OCI-LY3 (cell line): ENCODE data around the gene SIAH3.
A peak's percentile ranks its signal among the peaks of the same experiment; 100 is the strongest.

Experiments used
- H2AFZ ChIP-seq: fragments of 200-600, 300-600 bp; shearing (Covaris generic); 2 replicates; pipeline ENCODE4 v1.6.0; 2014; ENCODE audit warnings: antibody characterized with exemption, low read depth, low read length
- H3K27ac ChIP-seq: fragments of 200-600, 300-600 bp; sonication (generic); 2 replicates; pipeline ENCODE4 v1.5.1; 2014; ENCODE audit warnings: mild to moderate bottlenecking, low read length, moderate library complexity, mixed read lengths
- H3K27me3 ChIP-seq: fragments of 200-600, 300-600 bp; sonication (generic); 2 replicates; pipeline ENCODE4 v1.6.1; 2014; ENCODE audit warnings: low read depth, low read length, mixed read lengths
- H3K36me3 ChIP-seq: fragments of 200-600, 300-600 bp; sonication (generic); replicated peaks from 2 replicates; pipeline ENCODE3; 2014; ENCODE audit warnings: low read depth, low read length, mixed read lengths
- H3K4me1 ChIP-seq: fragments of 300-600, 200-600 bp; sonication (generic); 2 replicates; pipeline ENCODE4 v1.6.1; 2014; ENCODE audit warnings: low read length, mixed read lengths
- H3K4me2 ChIP-seq: fragments of 200-600, 300-600 bp; sonication (generic); 2 replicates; pipeline ENCODE4 v1.6.1; 2014; ENCODE audit warnings: low read length, mixed read lengths
- H3K4me3 ChIP-seq: fragments of 300-600, 200-600 bp; sonication (generic); 2 replicates; pipeline ENCODE4 v1.5.1; 2014; ENCODE audit warnings: antibody characterized with exemption, mild to moderate bottlenecking, low read length, moderate library complexity
- H3K79me2 ChIP-seq: fragments of 300-600, 200-600 bp; shearing (Covaris generic); 2 replicates; pipeline ENCODE4 v1.6.1; 2014; ENCODE audit warnings: mild to moderate bottlenecking, low read length, mixed read lengths
- H3K9ac ChIP-seq: fragments of 300-600, 200-600 bp; shearing (Covaris generic); 2 replicates; pipeline ENCODE4 v1.6.0; 2014; ENCODE audit warnings: mild to moderate bottlenecking, low read length, moderate library complexity
- H3K9me3 ChIP-seq: fragments of 200-600, 300-600 bp; shearing (Covaris generic); 2 replicates; pipeline ENCODE4 v1.6.1; 2014; ENCODE audit warnings: low read length, mixed read lengths; ENCODE audit not compliant: insufficient read depth
- H4K20me1 ChIP-seq: fragments of 200-600, 300-600 bp; sonication (generic); 2 replicates; pipeline ENCODE4 v1.6.1; 2016; ENCODE audit warnings: low read length, mixed read lengths; ENCODE audit not compliant: insufficient read depth
- CTCF ChIP-seq: fragments of 200-600, 300-600 bp; sonication (generic); IDR thresholded peaks from 2 replicates; pipeline ENCODE4 v1.5.1; 2014; ENCODE audit warnings: antibody characterized with exemption, low read length, low read depth
- EZH2phosphoT487 ChIP-seq: fragments of 200-600 bp; shearing (Covaris generic); IDR thresholded peaks from 2 replicates; pipeline ENCODE4 v1.6.1; 2018; ENCODE audit warnings: antibody characterized with exemption, mixed run types, low read depth

The SIAH3 gene

GRCh38 chr13:45809801-45810394 is 41.7 kb downstream of the SIAH3 start:
- H3K4me2 ChIP-seq = no peak overlapping the region

GRCh38 chr13:45808925-45809324 is 42.6 kb downstream of the SIAH3 start:
- H3K9me3 ChIP-seq = no peaks in the 10 kb centered on the region
- no peaks in the 10 kb centered on the region for H4K20me1 ChIP-seq
- no peak overlapping the region for H3K9ac ChIP-seq
- no peak for TF ChIP-seq CTCF
- TF ChIP-seq EZH2phosphoT487 = no peak
- no peak overlapping the region for H3K4me3 ChIP-seq
- H3K79me2 ChIP-seq = no peaks in the 10 kb centered on the region
- no peak overlapping the region for H3K27ac ChIP-seq
- no peaks in the 10 kb centered on the region for H3K4me1 ChIP-seq
- no peaks in the 10 kb centered on the region for H3K36me3 ChIP-seq
- no peaks in the 10 kb centered on the region for H3K27me3 ChIP-seq
- H2AFZ ChIP-seq = no peak overlapping the region
- H3K4me2 ChIP-seq = no peak overlapping the region

More at GRCh38 chr13:45809801-45810394, 41.7 kb downstream of the SIAH3 start:
- H4K20me1 ChIP-seq = no peaks in the 10 kb centered on the region
- no peaks in the 10 kb centered on the region for H3K79me2 ChIP-seq
- TF ChIP-seq EZH2phosphoT487 (no peak), CTCF (no peak)
- H3K27me3 ChIP-seq = no peaks in the 10 kb centered on the region
- H2AFZ ChIP-seq = no peak overlapping the region
- no peaks in the 10 kb centered on the region for H3K4me1 ChIP-seq
- H3K9me3 ChIP-seq = no peaks in the 10 kb centered on the region
- no peak overlapping the region for H3K27ac ChIP-seq
- H3K36me3 ChIP-seq = no peaks in the 10 kb centered on the region
- H3K9ac ChIP-seq = no peak overlapping the region
- H3K4me3 ChIP-seq = no peak overlapping the region

GRCh38 chr13:45807520-45808099 is 43.9 kb downstream of the SIAH3 start:
- H3K36me3 ChIP-seq = no peaks in the 10 kb centered on the region
- H3K9me3 ChIP-seq = no peaks in the 10 kb centered on the region
- no peaks in the 10 kb centered on the region for H3K4me1 ChIP-seq
- no peak overlapping the region for H3K4me2 ChIP-seq
- H3K4me3 ChIP-seq = no peak overlapping the region
- H2AFZ ChIP-seq = no peak overlapping the region
- no peak overlapping the region for H3K9ac ChIP-seq
- no peaks in the 10 kb centered on the region for H3K27me3 ChIP-seq
- TF ChIP-seq EZH2phosphoT487 (no peak), CTCF (peak; percentile 76)
- H3K79me2 ChIP-seq = no peaks in the 10 kb centered on the region
- no peaks in the 10 kb centered on the region for H4K20me1 ChIP-seq
- H3K27ac ChIP-seq = no peak overlapping the region

GRCh38 chr13:45800485-45800884 is 51.1 kb downstream of the SIAH3 start:
- no peak overlapping the region for H2AFZ ChIP-seq
- TF ChIP-seq CTCF (no peak), EZH2phosphoT487 (no peak)
- no peaks in the 10 kb centered on the region for H3K79me2 ChIP-seq
- no peaks in the 10 kb centered on the region for H3K4me1 ChIP-seq
- no peak overlapping the region for H3K4me2 ChIP-seq
- no peak overlapping the region for H3K27ac ChIP-seq
- no peak overlapping the region for H3K9ac ChIP-seq
- no peak overlapping the region for H3K4me3 ChIP-seq
- H4K20me1 ChIP-seq = no peaks in the 10 kb centered on the region
- H3K36me3 ChIP-seq = no peaks in the 10 kb centered on the region
- no peaks in the 10 kb centered on the region for H3K27me3 ChIP-seq
- H3K9me3 ChIP-seq = no peaks in the 10 kb centered on the region
